Stimulated activated CD4-positive, alpha-beta T cell treated with anti-CD3 and anti-CD28 coated beads, Interleukin-2, amount 100 ng/mL, for 24 hours (primary cell): ENCODE results near the gene FREY1.
A peak's percentile ranks its signal among the peaks of the same experiment; 100 is the strongest.

ENCODE experiments used
- DNase-seq, 2 donors: peaks; one replicate each; pipeline ENCODE4 v3.0.0-alpha.2; 2020

The FREY1 gene

DNA sequence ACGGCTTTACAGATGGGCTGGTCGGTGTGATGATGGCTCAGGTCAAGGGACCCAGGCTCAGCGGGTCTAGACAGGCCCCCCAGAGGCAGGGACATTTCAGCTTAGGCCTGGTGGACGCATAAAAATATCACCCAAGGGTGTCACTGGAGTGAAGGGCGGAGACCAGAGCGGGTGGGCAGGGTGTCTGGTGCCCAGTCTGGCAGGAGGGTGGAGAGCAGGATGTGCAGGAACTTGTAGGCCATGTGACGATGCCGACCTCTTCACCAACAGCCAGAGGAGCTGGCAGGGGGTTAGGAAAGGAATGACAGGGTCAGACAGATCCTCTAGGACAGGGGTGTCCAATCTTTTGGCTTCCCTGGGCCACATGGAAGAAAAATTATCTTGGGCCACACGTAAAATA lies 17.1 kb downstream of the FREY1 start:
- no peak for DNase-seq

DNA sequence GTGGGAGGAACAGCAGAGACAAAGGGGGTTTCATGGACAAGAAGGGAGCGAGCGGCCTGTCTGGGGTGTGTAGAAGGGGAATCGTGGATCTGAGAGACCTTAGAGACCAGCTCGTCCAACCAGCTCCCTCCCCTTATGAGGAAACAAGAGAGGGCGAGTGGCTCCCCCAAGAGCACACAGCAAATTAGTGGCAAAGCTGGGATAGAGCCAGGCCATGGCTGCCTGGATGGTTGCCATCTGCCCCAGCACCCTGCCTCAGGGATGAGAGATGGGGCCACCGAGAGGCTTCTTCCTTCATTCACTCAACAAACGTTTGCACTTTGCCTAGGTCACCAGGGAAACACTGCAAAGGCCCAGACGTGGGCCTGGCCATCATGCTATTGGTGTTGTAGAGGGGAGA lies 17.5 kb downstream of the FREY1 start:
- no peak for DNase-seq

DNA sequence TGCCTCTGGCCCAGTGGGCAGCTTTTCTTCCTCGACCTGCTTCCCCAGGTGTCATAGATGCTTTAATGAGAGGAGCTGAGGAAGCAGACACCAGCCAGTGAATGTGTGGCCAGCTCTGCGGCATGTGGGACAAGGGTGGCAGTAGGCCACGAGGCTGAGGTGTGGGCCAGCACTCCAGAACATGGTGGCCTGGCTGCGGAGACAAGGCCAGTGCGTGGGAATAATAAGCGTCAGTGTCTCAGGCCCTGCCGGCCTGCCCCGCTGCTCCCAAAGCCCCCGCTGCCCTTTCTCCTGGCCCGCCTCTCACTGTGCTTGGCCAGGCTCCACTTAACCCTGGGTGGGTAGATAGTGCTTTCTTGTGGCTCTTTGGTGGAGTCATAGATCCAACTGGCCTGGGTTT lies 19.5 kb downstream of the FREY1 start:
- no peak for DNase-seq

DNA sequence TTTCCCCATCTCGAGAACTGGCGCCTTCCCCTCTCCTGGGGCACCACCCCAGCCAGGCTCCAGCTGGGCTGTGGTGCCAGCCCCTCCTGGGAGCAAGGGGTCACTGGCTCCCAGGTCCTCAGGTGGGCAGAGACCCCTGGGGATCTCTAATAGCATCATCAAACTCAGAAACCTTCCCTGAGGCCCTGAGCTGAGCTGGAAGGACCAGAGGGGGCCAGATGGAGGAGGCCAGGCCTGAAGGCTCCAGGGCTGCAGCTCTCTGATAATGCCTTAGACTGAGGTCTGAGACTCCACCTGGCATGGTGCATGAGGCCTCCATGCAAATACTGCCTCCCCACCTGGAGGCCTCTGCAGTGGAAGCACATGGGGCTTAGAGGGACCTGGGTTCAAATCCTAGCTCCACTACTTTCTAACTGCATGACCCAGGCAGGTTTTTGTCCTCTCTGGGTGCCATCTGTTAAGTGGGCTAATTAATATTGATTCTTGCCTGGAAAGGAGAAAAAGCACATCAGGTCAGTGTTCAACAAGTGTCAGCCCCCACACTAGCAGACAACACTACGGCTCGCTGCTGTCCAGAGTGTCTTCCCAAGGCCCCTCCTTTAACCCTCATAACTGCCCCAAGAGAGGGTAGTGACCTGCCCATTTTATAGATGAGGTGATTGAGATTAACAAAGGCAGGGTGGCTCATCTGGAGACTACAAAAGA lies 20.1 kb downstream of the FREY1 start:
- no peak for DNase-seq

DNA sequence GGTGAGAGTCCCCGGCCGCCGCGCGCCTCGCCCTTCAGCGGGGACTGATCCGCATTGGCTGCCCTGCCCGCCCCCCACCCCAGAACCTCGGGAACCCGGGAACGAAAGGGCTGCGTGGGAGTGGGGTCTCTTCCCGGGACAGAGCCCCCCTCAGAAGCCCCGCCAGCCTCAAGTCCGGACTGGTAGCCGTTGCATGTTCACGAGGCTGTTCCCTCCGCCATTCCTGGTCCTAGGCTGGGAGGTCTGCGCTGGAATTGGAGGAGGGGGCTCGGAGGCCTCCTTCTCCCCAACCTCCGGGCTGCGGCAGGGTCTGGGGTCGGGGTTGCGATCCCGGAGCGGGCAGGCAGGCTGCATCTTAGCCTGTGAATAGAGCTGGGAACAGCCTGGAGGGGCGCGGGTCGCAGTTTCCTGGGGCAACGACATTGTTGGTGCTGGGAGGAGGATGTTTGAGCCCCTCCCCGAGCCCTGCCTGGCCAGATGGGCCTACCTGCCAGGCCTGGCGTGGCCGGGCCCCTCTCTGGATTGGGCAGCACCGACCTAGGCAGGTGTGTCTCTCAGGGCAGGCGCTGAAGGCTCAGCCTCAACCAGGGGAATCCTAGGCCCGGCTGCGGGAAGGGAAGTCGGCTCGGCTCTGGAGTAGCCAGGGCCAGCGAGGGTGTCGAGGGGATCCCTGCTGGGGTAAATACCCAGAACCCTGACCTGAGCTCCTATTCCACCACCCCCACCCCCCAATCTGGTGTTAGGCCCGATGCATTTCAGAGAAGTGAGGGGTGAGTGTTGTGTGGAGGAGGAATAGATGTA lies 20.9 kb downstream of the FREY1 start:
- DNase-seq = no peak

DNA sequence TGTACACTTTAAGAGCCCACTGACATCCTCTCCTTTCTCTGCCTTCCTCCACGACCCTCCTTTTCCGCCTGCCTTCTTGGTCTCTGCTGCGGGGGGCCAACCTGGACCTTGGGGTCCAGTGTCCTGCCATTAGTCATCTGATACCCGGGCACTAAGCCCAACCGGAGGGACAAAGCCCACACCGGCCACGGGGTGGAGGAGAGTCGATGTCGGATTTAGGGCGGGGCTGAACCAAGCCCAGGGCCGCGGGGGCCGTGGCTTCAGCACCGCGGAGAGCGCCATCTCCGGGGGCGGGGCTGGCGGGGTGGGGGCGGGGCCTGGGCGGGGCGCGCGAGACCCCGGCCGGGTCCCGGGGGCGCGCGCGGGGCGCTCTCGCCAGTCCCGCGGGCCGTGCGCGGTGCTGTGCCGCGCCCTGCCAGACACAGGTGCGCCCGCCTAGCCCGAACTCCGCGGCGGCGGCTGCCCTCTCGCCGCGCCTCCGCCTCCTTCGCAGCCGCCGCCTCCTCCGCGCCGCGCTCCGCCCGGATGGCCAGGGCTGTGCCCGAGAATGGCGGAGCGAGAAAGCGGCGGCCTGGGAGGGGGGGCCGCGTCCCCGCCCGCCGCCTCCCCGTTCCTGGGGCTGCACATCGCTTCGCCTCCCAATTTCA lies 21.7 kb downstream of the FREY1 start, which contains the start of gene MAPK8IP1:
Gene MAPK8IP1 (plus strand): TSS at position 378 of the 647 bp plus-strand sequence. CDS start 170 bp downstream, at position 548.
- DNase-seq = peak; percentile 59 to 65

DNA sequence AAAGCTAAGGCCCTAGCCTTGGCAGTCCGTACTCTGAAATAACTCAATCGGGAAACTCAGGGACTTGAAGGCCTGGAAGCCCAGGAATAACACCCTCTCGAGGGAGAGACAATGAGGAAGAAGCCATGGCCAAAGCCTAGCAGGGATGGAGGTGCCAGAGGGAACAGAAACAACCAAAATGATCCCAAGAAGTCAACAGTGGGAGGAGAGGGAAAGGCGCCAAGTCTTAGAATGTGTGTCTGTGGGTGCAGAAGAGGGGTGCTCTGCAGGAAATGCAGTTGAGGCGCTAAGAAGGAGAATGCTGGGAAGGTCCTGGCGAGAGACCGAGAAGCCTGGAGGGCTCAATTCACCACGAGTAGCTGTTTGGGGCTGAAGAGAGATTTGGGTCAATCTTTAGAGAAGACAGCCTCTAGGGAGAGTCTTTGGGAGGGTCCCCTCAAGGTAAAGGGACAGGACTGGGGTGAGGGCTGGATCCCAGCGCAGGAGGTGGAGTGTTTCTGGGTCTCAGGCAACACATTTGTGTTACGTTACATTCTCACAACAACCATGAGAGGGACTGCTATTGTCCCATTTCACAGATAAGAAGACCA lies 22.4 kb downstream of the FREY1 start:
- DNase-seq = no peak

DNA sequence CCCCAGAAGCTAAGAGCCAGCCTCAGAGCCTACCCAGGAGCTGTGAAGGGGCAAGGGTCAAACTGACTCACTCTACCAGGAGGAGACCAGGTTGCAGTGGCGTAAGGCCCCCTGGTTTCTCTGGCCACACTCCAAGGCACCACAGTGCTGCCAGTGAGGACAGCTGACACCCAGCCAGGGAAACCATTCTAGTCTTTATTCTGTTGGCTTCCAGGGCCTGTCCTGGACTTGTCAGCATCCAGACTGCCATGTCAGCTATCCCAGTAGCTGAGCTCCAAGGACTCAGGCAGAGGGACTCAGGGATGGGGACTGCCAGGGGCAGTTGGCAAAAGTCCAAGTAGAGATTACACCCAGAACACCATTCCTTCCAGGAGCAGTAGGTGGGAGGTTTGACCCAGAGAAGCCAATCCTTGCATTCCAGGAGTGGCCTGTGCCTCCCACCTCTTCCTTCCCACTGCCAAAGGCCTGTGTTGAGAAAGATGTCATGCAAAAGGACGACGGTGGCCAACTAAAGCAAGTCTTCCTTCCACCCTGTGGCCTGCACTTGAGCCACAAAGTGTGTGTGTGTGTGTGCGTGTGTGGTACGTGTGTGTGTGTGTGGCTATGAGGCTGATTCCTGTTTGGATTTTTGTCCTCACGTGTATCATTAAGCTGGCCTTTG lies 25.2 kb downstream of the FREY1 start:
- no peak for DNase-seq

DNA sequence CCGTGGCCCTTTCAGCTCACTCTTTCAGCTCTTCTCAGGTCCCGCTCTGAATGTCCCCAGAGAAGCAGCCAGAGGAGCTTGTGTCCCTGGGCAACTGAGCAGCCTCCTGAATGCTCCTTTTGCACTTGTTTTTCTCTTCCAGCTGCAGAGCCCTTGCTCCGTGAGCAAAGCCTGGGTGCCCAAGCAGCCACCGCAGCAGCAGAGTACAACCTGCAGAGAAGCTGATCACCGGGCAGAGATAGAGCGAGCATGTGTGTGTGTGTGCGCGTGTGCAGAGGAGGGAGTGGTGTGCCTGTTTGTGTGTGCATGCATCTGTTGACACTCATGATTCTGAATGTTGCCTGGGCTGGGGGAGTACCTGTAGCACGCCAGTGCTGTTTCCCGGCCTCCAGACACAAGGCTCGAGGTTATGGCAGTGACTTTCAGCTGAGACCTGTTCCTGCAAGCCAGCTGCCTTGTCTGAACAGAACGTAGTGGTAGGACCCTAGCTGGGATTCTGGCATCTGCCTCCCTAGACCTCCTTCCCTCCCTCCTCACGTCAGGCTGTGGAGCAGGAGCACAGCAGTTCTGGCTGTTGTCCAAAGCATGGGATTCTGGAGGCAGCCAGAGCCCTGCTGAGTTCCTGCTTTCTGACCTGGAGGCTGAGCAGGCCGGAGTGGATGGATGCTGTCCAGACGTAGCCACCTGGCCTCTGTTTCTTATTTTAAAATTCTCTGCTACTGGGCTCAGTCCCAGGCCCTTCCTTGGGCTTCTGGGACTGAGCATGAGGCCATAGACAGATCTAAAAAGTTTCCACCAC lies 26.1 kb downstream of the FREY1 start:
- DNase-seq = no peak

DNA sequence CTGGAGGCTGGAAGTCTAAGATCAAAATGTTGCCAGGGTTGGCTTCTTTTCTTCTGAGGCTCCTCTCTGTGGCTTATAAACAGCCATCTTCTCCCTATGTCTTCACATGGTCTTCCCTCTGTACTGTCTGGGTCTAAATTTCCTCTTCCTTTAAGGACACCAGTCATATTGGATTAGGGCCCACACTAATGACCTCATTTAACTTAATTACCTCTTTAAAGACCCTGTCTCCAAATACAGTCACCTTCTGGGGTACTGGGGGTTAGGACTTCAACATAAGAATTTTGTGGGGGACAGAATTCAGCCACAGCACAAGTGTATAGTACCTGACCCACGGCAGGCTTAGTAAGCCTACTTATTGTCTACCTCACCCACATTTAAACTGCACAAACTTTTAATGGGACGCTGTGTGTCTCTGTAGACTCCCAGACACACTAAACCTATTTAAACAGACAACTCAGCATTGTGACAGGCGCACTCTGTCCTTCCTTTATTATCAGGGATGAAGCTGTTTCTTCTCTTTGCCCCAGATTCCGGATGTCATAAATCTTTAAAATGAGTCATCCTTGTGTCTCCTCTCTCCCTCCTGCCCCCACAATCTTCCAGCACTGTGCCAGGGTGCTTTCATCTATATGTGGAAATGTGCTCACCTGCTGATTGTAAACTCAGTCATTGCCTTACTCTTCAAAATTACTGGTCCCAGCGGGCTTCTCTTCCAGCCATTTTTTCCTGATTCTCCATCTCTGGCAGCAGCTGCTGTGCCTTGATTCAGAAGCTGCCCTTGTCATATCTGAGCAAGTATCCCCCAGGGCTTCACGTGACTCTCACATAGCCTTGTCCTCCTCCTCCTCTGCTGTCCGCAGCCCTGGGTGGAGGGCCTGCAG lies 27.0 kb downstream of the FREY1 start:
- DNase-seq = no peak

DNA sequence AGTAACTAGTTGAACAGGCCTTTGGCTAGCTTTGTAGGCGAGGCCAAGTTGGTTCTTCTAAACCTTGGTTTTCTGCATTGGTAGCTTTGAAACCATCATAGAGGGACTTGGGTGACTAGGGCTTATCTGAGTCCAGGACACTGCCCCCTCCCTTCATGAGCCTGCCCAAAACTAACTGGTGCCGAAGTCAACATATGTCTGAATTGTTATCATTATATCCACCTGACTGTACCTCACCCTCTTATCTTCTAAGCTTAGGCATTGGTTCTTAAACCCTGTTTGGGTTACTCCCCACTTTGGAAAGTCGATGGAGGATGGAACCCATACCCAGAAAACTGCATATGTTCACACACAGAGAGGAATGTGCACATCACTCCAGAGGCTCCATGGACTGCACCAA lies 29.2 kb downstream of the FREY1 start:
- no peak for DNase-seq

DNA sequence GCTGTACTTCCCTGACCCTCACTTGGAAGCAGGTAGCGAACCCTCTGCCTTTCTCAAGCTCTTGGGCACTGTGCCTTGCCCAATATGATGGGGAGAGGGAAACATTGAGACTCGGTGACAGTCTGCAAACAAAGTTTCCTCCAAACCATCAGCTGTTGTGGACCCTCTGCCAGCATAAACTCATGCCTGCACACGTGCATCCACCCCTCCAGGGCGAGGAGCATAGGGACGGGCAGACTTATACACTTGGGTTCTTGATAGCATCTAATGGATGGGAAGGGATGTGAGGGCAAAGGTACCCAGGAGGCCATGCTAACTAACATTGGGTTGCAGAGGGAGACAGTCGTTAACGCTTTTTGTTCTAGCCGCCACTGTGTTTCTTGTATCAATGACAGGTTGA lies 29.9 kb downstream of the FREY1 start:
- DNase-seq = no peak

DNA sequence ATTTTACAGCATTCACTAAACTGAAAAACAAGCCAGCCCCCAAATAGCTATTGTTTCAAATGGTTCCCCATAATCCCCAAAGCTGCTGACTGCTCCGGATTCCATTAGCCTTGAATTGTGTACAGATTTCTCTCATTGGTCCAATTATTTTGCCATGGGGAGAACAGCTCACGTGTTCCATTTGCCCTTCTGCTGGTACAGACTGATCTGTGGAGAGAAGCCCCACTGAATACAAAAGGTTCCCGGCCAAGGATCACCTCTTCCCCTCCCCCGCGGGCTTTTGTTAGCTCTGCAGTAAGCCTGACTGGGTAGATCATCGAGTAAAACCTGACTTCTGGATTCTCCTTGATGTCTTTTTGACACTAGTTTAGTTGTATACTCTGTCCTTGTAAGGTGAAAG lies 30.7 kb downstream of the FREY1 start:
- DNase-seq = no peak

DNA sequence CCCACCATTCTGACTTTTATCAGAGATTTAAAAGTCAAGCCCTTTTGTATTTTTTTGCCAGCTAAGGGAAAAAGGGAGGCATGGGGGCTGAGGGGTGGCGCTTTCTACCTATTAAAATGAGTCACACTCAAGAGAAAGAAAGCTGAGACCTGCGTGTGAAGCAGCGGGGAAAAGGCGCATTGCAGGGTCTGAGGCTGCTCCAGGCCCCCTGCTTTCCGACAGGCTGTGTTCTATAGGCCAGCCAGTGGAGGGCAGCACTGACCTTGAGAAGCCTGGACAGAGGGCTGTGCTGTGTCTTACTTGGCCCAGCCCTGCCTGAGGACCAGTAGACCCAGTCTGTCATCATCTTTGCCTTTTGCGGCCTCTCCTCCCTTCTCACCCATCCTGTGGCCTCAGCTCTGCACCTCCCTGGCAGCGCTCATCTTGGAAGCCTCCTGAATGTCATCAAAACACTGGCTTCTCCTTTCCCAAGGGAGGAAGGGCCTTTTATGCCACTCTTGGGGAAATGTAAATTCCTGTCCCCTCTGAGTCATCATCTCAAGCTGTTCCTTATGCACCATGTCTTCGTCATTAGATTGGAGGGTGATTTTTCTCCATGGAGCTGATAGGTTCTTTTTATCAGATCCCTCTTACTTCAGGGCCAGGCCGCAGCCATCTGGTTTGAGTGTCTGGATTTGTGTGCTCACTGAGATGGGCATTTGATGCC lies 34.3 kb downstream of the FREY1 start:
- peak in 1 of 2 donors; percentile 29 for DNase-seq

DNA sequence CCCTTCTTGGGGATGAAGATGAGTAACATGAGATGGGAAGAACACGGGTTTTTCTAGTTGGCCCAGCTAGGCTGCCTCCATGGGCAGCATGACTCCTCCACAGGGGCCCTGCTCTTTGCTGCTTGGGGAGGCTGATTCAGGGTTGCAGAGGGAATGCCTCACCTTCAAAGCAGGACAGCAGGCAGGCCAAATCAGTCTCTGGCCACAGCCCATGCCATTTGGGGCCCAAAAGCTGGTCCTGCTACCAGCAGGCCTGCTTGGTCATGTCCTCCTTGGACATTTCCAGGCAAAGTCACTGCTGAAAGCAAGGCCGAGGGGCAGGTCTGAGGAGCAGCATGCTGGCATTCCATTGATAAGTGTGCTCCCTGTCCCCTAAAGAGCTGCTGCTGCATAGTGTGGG lies 35.4 kb downstream of the FREY1 start:
- DNase-seq = no peak

DNA sequence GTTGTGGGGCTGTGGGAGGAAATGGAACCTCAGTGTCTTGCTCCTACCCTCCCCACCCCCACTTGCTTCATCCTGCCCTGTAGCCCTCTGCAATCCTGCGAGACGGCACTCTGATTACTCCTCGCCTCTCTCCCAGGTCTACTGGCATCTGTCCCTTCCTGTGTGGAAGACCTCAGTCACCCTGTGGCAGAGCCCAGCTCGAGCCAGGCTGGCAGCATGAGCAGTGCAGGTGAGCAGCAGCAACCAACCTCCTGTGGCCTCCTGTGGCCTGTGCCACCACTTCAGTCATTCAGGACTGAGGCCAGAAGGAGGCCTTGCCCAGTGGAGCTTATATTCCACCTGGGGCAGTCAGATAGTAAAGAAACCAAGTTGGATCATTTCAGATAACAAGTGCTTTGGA lies 36.4 kb downstream of the FREY1 start:
- DNase-seq = no peak

DNA sequence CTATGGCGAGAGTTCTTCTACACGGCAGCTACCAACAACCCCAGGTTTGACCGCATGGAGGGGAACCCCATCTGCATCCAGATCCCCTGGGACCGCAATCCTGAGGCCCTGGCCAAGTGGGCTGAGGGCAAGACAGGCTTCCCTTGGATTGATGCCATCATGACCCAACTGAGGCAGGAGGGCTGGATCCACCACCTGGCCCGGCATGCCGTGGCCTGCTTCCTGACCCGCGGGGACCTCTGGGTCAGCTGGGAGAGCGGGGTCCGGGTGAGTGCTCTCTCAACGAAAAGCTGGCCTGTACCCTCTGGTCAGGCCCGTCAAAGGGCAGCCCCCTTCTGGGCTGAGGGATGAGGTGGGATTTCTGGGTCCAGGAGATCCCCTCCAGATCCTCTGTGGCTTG lies 37.5 kb downstream of the FREY1 start:
- no peak for DNase-seq

DNA sequence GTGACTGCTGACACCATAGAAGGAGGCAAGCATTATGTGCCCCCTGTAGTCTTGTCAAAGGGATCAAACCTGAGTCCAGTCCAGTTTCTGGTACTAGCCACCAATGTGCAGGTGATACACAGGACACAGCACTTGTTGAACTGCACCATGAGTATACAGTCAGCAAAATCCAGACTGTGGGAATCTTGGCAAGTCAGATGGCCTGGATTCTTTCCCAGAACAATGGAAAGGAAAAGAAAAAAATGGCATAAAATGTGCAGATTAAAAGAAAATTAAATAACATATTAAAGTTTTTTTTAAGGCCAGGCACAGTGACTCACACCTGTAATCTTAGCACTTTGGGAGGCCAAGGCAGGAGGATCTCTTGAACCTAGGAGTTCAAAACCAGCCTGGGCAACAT lies 43.0 kb downstream of the FREY1 start:
- DNase-seq = no peak

DNA sequence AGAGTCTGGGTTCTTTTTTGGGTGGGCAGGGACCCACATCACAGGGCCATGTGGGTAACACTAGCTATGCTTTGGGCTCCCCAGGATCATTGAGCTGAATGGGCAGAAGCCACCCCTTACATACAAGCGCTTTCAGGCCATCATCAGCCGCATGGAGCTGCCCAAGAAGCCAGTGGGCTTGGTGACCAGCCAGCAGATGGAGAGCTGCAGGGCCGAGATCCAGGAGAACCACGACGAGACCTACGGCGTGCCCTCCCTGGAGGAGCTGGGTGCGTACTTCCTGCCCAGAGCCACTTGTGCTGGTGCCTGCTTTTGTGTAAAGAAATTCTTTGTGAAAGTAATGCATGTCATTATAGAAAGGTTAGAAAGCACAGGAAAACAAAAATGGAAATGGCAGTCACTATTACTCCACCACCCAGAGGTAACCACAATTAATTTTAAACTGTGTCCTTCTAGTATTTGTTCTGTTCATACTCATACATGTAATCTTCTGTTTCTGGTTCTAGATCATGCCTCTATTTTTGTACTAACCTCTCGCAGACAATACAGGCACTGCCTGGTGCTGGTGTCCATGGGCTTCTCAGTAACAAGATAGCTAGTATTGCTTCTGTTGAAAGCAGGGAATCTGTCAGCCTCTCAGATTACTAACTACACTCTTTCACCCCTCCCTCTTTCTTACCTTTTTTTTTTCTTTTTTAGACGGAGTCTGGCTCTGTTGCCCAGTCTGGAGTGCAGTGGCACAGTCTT lies 46.1 kb downstream of the FREY1 start:
- no peak for DNase-seq

DNA sequence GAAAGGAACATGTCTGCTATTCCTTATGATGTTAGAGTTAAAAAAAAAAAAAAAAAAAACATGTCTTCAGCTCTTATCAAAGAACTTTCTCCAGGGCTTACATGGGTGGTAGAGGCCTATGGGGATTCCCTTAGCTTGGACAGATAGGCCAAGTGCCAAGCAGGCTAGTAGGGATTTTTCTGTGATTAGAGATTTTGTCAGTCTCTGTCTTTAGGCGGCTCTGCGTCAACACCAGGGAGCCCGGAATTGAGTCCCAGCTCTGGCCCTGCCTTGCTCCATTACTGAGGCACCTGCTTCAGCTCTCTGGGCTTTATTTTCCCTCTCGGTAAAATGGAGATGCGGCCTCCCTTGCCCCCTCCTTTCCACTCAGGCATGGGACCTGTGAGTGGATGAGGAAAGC lies 46.7 kb downstream of the FREY1 start:
- DNase-seq = no peak
